Raji (cell line): ENCODE measurements around the gene FBXO31.

Source experiments
- POLR2A ChIP-seq: IDR thresholded peaks from 2 replicates; pipeline ENCODE4 v1.6.1; 2011; ENCODE audit warnings: low read depth, low read length, control low read depth; ENCODE audit not compliant: insufficient read depth

Gene FBXO31, protein sequence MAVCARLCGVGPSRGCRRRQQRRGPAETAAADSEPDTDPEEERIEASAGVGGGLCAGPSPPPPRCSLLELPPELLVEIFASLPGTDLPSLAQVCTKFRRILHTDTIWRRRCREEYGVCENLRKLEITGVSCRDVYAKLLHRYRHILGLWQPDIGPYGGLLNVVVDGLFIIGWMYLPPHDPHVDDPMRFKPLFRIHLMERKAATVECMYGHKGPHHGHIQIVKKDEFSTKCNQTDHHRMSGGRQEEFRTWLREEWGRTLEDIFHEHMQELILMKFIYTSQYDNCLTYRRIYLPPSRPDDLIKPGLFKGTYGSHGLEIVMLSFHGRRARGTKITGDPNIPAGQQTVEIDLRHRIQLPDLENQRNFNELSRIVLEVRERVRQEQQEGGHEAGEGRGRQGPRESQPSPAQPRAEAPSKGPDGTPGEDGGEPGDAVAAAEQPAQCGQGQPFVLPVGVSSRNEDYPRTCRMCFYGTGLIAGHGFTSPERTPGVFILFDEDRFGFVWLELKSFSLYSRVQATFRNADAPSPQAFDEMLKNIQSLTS

GRCh38 chr16:87383505-87384161, at the start of gene FBXO31:
Gene FBXO31 (minus strand): TSS chr16:87383776. CDS start chr16:87383744, 32 bp downstream.
- peak; percentile 86 for TF ChIP-seq POLR2A

GRCh38 chr16:87432330-87432915, 48.8 kb upstream of the FBXO31 start:
- TF ChIP-seq POLR2A, result no peak

DNA sequence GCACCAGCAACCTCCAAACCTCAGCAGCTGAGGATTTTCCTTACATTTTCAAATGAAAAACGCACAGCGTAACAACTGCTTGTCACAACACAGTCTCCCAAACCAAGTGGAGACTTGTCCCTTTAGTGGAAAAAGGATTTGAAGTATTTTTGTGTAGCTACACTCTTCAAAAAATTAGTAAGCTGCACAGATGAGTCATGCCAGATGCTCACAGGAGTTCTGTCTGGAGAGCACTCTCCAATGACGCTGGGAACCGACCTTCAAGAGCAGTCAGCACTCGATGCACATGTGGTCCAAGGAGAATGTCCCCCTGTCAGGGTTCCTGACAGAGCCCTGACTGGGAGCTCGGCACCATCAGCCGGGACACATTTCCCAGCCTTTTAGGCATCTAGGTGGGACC, 48.4 kb upstream of the FBXO31 start:
- no peak for TF ChIP-seq POLR2A

- no peak for TF ChIP-seq POLR2A
Observed at GRCh38 chr16:87426423-87427215, 43.0 kb upstream of the FBXO31 start.

- TF ChIP-seq POLR2A, result no peak
Observed at GRCh38 chr16:87425941-87426340, 42.4 kb upstream of the FBXO31 start.

- TF ChIP-seq POLR2A, result no peak
Observed at GRCh38 chr16:87424266-87424665, 40.7 kb upstream of the FBXO31 start.

GRCh38 chr16:87423429-87423828, 39.9 kb upstream of the FBXO31 start:
- TF ChIP-seq POLR2A, result no peak

DNA sequence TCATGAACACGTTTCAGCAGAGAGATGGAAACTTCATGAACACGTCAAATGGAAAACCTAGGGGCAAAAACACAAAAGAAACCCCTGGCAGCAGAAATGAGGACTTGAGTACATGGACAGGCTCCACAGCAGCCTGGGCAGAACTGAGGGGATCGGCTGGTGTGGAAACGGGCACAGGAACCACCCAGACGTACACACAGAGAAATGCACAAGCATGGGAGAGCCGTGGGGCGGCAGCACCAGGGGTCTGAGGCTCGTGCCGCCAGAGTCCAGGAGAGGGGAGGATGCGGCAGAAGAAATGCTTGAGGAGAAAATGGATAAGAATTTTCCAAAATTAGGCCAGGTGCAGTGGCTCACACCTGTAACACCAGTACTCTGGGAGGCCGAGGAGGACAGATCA, 38.5 kb upstream of the FBXO31 start:
- no peak for TF ChIP-seq POLR2A

GRCh38 chr16:87421003-87421912, 37.7 kb upstream of the FBXO31 start:
- TF ChIP-seq POLR2A, result no peak

DNA sequence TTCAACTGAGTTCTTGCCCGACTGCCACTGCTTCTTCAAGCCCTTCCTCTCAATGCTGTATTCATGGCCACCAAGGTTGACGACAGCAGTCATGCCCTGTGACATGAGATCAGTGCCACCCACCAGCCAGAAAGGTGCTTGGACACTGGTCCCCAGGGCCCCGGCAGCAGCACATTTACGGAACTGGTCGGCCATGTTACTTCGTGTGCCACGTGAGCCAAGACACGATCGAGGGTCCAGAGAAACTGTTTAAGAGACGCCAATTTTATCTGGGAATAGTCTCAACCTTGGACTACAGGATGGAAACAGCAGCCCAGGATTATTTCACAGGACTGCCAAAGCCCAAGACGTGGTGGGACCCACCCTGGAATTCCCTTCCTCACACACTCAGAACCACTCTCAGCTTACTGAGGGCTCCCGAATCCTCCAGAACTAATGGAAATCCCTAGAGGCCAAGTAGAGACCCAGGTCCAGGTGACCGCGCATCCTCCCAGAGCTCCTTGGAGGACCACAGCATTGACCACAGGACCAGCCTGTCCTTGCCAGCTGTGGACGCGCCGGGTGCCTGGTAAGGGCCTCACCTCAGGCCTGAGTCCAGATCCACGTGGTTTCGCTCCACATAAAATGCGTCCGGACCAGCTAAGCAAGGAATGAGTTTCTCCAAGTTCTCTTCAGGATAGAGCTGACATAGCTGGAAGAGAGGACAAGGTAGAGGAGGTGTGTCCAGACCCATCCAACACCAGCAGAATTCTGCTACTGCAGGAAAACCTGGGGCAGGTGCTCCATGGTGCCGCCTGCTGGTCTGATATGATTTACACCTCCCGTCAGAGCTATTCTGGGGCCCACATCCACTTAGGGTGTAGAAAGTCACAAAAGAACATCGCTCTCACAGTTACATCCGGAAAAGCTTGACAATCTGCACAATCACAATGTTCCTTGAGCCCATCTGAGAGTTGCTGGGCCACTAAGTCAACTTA, 36.7 kb upstream of the FBXO31 start:
- no peak for TF ChIP-seq POLR2A

GRCh38 chr16:87418644-87419043, 35.1 kb upstream of the FBXO31 start:
- no peak for TF ChIP-seq POLR2A

- TF ChIP-seq POLR2A, result no peak
Observed at GRCh38 chr16:87418216-87418615, 34.6 kb upstream of the FBXO31 start.

GRCh38 chr16:87417528-87417910, 33.9 kb upstream of the FBXO31 start:
- no peak for TF ChIP-seq POLR2A
